ENCODE data around the gene ELL.

GRCh38 chr19:18418029-18418482 is 103.8 kb downstream of the ELL start:
- TF ChIP-seq CTCF (IDR thresholded peaks at IDR 0.05; ENCODE audit: low read depth, low read length) (no peak), EZH2phosphoT487 (IDR thresholded peaks at IDR 0.05; ENCODE audit: low read depth) (no peak)
